GM19397 (cell line): ENCODE measurements around the gene INSYN2B.
"Not testable (repeated sequence)": the region's sequence is repeated elsewhere in the genome, so short reads cannot be mapped to it uniquely, and the experiment has no call there.

Source experiments
- ATAC-seq: cut with Tn5 transposase; IDR thresholded peaks from one replicate; pipeline ENCODE4 v1.9.1; 2021; ENCODE audit warnings: mild to moderate bottlenecking, moderate library complexity; ENCODE audit not compliant: unreplicated experiment

INSYN2B gene

DNA sequence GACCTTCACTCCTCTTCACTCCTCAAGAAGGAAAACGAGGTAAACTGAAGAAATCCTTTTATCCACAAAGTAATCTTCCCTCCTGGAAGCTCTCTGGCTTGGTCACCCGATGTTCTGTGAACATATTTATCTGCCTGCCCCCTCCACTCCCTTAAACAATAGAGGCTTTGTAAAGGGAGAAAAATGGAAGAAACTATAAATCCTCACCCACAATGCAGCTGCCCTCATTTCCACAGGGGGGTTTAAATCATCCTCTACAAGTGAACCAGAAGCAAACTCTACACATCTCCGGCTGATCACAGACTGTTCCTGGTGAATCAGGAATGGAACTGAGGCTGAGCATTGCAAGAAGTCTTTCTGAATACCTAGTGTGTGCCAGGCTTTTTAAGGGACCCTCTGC, 7.2 kb downstream of the INSYN2B start:
- no peak for ATAC-seq

DNA sequence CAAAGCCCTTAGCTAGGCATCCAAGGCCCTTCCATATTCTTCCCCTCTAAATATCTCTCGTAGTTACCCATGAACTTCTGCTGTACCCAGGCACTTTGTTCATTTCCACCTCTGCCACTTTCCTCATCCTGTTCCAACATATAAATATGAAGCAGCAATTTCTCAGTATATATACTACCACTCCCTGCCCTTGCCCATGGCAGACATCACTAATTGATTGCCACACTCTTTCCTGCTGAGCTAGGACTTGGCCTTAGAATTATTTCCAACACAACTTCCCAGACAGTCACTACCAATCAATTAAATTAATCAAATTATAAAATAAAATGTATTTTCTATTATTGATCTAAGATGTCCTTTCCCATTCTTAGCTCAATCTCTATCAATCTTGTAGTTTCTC, 8.5 kb downstream of the INSYN2B start:
- ATAC-seq: no peak

DNA sequence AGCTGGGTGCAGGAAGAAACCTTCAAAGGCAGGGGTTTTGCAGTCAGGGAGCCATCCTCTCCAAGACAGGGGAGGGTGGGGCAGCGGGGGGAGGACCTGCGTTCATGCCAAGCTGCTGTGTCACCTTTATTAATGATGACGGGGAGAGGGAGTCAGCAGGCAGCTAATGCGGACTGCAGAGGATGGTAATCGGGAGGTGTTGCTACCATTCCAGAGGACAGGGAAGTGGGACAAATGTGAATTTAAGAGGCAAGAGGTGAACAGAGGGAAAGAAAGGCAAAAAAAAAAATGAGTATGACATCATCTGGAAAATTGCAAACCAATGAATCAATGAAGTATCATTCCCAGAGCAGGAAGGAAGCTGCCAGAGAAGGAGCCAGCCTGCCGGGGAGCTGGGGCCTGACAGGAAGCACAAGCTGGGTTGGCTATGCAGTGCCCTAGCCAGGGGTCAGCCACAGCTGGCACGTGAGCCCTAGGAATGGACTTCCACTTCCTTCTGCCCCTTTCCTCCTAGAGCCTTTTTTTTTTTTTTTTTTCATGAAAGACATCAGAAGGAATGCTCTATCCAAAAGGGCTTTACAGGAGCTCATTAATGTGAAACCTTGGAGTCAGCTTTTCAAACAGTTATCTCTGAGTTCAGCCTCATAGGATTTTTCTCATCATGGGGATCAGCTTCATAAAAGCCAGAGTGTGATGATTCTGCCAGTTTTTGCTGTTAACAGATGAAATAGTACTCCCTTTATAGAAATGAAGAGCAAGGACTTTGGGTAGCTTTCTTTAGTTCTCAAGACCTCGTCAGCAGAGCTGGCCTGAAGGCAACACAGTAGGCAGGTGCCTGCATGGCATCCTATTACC, 9.2 kb downstream of the INSYN2B start:
- no peak for ATAC-seq

DNA sequence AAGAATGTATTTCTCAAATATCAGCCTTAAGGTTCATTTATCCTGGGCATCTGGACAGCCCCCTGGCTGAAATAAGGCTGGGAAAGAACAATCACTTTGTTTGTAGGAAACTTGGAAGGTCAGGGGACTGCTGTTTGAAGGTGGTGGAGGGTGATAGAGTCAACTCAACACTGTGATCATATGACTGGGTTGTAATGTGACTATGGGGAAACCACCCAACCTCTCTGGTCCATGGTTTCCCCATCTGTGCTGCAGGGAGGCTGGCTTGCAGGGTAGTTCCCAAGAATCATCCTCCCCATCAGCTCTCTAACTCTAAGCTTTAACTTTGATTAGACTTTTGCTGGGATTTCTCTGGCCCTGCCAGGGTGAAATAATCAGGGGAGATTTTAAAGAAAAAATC, 10.0 kb downstream of the INSYN2B start:
- ATAC-seq: no peak

DNA sequence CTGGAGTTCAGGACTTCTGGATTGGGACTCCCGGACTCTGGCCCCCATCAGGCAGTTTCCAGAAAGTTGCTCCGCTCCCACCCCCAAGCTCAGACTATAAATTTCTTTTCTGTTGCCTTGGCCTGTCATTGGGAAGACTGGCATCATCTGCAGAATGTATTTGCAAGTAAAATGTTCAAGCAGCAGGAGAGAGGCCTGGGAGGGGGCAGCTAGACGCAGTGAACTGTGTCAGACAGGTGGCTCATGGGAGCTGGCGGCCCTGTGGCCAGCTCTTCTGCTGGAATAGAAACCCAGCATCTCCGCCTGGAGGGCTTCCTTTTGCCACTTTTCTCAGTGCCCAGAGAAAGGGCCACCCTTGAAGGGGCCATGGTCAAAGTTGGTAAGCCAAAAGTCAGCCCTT, 16.0 kb downstream of the INSYN2B start:
- no peak for ATAC-seq

DNA sequence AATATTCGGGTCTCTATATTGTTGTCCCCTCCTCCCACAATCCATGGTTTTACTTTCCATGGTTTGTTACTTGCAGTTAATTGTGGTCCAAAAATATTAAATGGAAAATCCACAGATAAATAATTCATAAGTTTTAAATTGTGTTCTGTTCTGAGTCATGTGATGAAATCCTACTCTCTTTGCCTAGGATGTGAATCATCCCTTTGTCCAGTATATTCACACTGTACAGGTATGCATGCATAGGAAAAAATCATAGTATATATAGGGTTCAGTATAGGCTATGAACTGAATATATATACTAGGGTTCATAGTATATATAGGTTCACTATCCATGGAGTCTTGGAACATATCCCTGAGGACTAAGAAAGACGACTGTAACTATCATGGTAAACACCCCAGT, 19.6 kb downstream of the INSYN2B start:
- ATAC-seq: no peak

DNA sequence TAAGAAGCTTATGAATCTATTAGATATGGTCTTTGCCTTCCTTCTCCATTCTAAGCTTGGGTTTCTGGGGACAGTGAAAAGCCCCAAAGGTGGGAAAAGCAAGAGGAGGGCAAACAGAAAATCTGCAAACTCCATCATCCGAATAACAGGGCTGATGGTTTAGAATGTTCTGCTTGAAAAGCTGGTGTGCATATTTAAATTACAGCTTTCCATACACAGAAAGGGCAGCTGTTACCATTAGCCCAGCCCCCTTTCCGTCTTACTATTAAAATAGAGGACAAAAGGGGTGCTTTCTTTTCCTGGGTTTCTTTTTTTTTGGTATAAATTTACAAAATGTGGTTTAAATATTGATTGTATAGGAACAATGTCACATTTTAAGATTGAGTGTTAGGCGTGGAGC, 22.0 kb downstream of the INSYN2B start:
- no peak for ATAC-seq

DNA sequence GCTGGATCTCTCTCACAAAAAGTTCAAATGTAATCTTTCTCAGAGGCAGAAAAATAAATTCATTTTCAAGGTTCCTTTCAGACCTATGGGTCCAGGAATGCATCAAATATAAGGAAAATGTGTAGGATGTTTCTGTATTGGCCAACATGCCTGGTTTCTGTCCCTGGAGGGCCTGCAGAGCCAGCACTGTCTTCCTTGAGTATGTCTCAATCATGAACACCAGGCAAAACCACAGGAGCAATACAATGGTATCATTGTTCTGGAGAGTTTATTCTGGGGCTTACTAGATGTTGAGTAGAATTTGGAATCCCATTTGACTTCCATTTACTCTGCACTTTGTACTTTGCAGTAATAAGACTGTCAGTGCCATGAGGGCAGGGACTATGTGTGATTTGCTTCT, 23.5 kb downstream of the INSYN2B start:
- ATAC-seq: no peak

DNA sequence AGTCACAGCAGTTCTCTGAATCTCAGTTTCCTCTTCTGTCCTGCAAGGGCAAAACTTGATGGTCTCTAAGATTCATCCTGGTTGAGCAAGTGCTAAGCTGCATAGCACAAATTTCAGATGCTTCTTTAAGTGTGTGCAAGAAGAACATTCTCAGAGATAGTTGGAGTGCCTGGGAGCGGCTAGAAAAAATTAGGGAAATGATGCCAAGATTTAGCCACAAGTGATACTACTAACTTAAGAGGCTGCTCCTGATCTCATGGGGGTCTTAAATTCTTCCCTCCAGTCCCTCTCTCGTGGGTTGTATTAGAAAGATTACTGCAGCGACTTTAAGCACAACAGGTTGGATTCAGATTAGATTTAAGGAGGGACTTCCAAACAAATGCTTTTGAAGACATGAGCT, 24.2 kb downstream of the INSYN2B start:
- no peak for ATAC-seq

DNA sequence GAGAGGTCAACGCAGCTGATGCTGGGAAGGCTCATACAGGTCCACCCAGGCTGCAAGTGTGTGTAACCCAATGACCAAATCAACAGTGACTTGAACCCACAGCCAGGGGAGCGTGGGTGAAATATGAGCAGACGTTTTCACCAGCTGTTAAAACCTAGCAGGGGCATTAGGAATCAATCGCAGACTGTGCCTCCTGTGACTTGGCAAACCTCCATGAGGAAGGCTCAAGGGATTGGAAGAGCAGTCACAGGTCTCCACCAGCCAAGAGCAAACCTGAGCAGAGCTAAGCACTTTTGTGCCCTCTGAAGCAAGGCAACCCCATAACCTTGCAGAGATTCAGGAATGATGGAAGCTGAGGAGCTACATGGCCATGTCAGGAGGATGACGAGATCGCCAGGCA, 25.5 kb downstream of the INSYN2B start:
- no peak for ATAC-seq

DNA sequence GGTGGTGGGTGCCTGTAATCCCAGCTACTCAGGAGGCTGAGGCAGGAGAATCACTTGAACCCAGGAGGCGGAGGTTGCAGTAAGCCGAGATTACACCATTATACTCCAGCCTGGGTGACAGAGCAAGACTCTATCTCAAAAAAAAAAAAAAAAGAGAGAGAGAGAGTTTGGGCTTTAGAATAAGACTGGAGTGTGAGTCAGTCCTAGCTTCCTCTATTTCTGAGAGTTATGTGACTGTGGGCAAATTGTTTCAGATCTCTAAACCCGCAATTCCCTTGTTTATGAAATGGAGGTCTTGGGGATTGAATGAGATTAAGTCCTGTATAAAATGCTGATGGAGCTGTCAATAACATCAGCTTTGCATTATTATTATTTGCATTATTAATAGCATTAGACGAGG, 27.1 kb downstream of the INSYN2B start:
- not testable (repeated sequence) for ATAC-seq

DNA sequence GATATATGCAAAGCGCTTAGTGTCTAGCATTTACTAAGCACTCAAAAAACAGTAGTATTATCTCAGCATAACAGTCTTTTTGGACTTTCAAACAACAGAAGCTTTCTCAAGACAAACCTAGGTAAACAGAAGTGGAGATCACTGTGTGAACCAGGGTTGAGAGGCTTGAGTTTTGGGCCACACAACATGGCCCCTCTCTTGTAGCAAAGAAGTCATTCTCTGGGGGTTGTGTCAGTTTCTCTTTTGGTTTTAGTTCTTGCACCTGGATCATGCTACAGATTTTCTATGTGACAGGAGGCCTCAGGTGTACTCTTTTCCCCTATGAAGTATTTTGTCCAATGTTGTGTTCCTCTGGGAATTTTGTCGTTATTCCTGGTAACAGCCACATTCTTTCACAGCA, 30.0 kb downstream of the INSYN2B start:
- ATAC-seq: no peak

DNA sequence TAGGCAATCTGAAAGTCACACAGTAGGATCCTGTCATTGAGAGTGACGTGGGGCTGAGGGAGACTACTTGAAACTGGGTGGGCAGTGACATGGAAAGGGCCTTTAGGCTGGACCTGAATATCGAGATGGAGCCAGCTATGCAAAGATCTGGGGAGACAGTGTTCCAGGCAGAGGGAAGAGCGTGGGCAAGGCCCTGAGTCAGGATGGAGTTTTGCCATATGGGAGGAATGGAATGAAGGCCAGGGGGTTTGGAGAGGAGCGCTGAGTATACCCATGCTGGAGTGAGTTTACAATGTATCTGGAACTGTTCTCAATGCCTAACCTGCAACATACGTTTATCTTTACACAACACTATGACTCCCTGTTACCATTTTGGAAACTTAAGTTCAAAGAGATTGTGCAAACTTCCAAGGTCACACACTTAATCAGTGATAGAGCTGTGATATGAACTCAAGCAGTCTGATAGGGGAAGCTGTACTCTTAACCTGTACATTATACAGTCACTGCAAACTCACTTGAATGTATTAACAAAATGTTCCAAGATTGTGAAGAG, 33.5 kb downstream of the INSYN2B start:
- ATAC-seq: no peak

DNA sequence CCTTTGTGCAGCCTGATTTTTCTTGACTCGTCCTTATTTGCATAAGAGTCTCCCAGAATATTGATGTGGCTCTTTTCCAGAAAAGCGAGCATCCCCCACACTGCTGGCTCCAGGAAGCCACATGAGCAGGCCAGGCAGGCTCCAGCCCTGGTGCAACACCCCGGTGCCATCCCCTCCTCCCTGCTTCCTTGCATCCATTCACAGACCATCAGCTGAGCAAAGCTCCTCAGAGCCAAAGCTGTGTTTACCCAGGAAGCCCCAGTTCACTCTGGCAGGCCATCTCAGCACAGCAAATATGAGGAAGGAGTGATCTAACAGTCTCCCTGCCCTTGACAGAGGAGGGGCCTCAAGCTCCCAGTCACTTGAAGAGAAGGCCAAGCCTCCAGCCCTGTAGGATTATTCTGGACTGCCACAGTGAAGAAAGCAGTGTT, 34.4 kb downstream of the INSYN2B start:
- ATAC-seq: no peak

DNA sequence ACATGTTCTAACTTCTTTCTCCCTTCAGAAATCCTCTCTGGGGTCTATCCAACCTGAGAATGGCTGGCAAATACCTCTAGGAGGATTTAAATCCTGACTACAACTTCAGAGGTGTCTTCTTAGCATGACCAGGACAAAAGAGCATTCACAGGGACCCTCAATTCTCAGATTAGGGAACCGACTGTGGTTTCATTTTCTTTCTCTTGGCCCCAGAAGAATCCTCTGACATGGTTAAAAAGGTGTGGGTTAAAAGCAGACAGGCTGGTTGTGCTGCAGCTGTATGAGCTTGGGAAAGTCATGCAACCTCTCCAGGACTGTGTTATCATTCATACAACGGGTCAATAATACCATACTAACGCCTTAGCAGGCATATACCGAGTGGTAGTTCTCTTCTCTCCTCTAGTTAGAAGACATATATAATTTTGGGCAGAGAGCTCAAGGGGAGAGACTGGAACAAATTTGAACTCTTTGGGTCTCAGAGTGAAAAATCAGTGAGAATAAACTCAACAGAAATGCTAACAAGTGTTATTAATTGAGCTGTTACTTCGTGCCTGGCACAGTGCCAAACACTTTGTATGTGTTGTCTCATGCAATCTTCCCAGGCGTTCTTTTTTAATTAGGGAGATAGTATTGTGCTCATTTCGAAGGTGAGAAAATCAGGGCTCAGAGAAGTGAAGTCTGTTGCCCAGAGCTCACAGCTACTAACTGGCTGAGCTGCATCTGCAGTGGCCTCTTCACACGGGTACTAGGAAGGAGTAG, 35.2 kb downstream of the INSYN2B start:
- ATAC-seq: no peak

DNA sequence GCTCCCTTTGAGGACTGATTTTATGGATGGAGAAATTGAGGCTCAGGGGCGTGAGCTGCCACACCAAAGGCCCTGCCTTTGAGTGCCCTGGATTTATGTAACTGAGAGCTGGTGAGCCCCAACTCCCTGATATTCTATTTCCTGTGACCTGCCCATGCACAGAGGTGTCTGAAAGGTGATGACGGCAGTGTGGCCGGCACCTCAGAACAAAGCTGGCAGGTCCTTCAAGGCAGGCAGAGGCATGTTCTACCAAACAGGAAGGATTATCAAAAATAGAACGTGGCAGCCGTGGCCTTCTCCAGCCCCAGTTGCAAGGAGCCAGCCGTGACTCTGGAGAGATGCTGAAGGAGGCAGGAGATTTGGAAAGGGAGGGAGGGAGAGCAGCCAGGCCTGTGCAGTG, 36.2 kb downstream of the INSYN2B start:
- no peak for ATAC-seq

DNA sequence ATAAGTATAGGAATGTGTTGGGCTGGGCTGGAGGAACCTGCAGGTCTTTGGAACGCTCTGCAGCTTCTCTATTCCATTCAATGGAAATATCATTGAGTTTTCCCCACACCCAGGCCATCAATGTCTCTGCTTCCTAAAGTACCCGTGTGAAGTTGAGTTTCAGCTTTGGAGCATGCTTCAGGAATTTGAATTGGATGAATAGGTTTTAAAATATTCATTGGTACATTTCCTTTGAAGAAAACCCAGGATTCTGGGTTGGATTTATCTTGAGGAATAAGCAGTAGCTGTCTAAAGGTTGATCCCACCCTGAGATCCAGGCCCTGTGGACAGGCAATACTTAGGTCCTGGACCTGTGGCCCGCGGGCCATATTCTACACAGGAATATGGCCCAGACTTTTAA, 37.3 kb downstream of the INSYN2B start:
- no peak for ATAC-seq

DNA sequence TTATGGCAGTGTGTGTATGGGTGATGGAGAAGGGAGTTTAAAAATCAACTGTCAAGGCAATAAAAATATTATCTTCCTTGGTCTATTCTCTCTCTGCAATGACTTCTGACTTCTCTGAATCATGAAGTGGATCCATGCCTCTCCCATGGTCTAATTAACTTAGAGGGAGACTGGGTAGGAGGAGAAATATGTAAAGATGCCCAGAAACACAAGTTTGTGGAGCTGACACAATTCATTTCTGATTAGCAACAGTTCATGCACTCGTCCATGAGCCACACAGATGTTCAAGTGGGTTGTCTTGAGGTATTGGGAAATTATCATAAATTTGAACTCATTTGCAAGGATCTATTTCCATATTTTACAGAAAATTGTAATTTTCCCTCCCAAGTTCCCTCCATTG, 38.1 kb downstream of the INSYN2B start:
- no peak for ATAC-seq

DNA sequence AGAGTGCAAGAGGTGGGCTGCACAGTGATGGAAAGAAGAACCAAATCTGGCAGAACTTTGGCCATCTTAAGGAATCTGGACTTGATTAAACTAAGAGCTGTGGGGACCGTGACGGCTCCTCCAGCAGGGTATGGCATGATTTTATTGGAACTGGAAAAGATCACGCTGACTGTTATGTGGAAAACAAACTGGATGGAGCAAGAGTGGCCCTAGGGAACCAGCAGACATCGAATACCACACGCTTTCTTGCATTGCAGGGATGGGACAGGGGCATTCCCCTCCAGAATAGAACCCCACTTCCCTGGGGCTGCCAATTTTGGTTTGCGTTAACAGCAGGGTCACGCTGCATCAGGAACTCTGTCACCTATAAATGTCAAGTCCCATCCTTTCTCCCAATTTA, 38.8 kb downstream of the INSYN2B start:
- no peak for ATAC-seq

DNA sequence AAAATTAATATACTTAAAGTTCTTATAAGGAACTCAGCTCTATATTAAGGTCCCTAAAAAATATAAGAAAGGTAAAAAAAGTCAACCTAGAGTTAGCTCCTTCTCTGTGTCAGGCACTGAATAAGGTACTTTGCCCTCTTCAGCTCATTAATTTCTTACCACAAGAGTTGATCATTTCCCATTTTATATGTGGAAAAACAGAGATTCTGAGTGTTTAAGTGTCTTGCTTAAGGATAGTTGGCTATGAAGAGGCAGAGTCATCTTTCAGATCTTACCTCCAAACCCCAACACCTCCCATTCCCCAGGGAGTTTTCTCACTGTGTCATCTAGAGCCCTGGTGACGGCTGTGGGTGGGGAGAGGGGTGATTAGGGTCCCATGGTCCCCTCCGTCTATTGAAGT, 40.6 kb downstream of the INSYN2B start:
- no peak for ATAC-seq

DNA sequence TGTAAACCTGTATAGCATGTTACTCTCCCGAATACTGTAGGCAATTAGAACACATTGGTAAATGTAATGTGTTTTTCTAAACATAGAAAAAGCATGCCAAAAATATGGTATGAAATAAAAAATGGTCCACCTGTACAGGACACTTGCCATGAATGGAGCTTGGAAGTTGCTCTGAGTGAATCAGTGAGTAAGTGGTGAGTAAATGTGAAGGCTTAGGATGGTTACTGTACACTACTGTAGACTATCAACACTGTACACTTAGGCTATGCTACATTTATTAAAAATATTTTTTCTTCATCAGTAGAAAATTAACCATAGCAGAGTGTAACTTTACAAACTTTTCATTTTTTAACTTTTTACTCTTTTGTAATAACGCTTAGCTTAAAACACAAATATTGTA, 41.9 kb downstream of the INSYN2B start:
- ATAC-seq: no peak

DNA sequence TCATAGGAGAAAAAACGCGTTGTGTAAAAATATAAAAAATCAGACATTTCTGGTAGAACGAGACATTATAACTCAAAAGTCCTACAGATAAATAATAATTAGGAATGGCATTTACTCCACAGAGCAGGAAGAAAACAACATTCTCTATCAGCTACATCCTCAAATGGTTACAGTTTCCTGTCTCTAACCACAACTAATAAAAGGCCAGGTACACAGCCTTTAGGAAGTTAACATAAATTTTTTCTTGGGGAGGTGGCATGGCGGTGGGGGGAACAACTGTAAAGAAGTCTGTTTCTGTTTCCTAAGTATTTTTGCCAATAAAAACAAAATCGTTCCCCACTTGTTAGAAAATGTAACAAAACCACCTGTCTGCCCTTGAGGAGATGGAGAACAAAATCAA, 44.5 kb downstream of the INSYN2B start:
- no peak for ATAC-seq
